ENCODE measurements around the gene DOCK9.

DOCK9 gene

GRCh38 chr13:98963917-98964316 is 13.9 kb downstream of the DOCK9 start:
- H3K4me1 ChIP-seq, result peaks cover 6% of the 10 kb centered on the region; the same call in 1 of the 2 replicates
- no peak for TF ChIP-seq Cebpa-rat (IDR thresholded peaks at IDR 0.05)

GRCh38 chr13:98962901-98963590 is 14.8 kb downstream of the DOCK9 start:
- TF ChIP-seq Cebpa-rat (IDR thresholded peaks at IDR 0.05), result no peak
- Histone ChIP-seq H3K9ac (no peak overlapping the region), H3K4me1 (peaks cover 6% of the 10 kb centered on the region; the same call in 1 of the 2 replicates), H3K9me3 (no peaks in the 10 kb centered on the region), H4K20me1 (no peaks in the 10 kb centered on the region), H3K4me3 (no peak overlapping the region), H3K4me2 (no peak overlapping the region), H3K27ac (no peak overlapping the region), H3K36me3 (no peaks in the 10 kb centered on the region), H3K27me3 (no peaks in the 10 kb centered on the region)

More at GRCh38 chr13:98963917-98964316, 13.9 kb downstream of the DOCK9 start:
- Histone ChIP-seq H3K27ac (no peak overlapping the region), H3K4me3 (no peak overlapping the region), H4K20me1 (no peaks in the 10 kb centered on the region), H3K36me3 (no peaks in the 10 kb centered on the region), H3K9ac (no peak overlapping the region), H3K27me3 (no peaks in the 10 kb centered on the region), H3K9me3 (no peaks in the 10 kb centered on the region), H3K4me2 (no peak overlapping the region)

- Histone ChIP-seq H3K4me1 (peaks cover 6% of the 10 kb centered on the region; the same call in 1 of the 2 replicates), H3K9me3 (no peaks in the 10 kb centered on the region), H3K4me3 (no peak overlapping the region), H3K9ac (no peak overlapping the region), H3K4me2 (no peak overlapping the region), H3K27ac (no peak overlapping the region), H4K20me1 (no peaks in the 10 kb centered on the region), H3K36me3 (no peaks in the 10 kb centered on the region), H3K27me3 (no peaks in the 10 kb centered on the region)
- TF ChIP-seq Cebpa-rat (IDR thresholded peaks at IDR 0.05), result no peak
These were observed 16.3 kb downstream of the DOCK9 start for GRCh38 chr13:98961503-98962105.

GRCh38 chr13:98960606-98961502 is 17.0 kb downstream of the DOCK9 start:
- no peaks in the 10 kb centered on the region for H3K27me3 ChIP-seq
- H3K36me3 ChIP-seq, result no peaks in the 10 kb centered on the region
- H3K4me3 ChIP-seq, result no peak overlapping the region
- H3K9ac ChIP-seq, result no peak overlapping the region
- H3K4me2 ChIP-seq, result no peak overlapping the region
- H3K27ac ChIP-seq, result no peak overlapping the region
- TF ChIP-seq Cebpa-rat (IDR thresholded peaks at IDR 0.05), result no peak
- H3K9me3 ChIP-seq, result no peaks in the 10 kb centered on the region
- H3K4me1 ChIP-seq, result peaks cover 6% of the 10 kb centered on the region; the same call in 1 of the 2 replicates
- no peaks in the 10 kb centered on the region for H4K20me1 ChIP-seq

GRCh38 chr13:98959786-98960605 is 17.9 kb downstream of the DOCK9 start:
- no peaks in the 10 kb centered on the region for H3K36me3 ChIP-seq
- no peak overlapping the region for H3K9ac ChIP-seq
- no peak overlapping the region for H3K27ac ChIP-seq
- no peak overlapping the region for H3K4me2 ChIP-seq
- H3K4me3 ChIP-seq, result no peak overlapping the region
- H3K4me1 ChIP-seq, result peaks cover 6% of the 10 kb centered on the region; the same call in 1 of the 2 replicates
- no peaks in the 10 kb centered on the region for H4K20me1 ChIP-seq
- TF ChIP-seq Cebpa-rat (IDR thresholded peaks at IDR 0.05), result no peak
- H3K27me3 ChIP-seq, result no peaks in the 10 kb centered on the region
- no peaks in the 10 kb centered on the region for H3K9me3 ChIP-seq

GRCh38 chr13:98959291-98959690 is 18.6 kb downstream of the DOCK9 start:
- no peaks in the 10 kb centered on the region for H4K20me1 ChIP-seq
- no peak overlapping the region for H3K27ac ChIP-seq
- no peaks in the 10 kb centered on the region for H3K9me3 ChIP-seq
- H3K36me3 ChIP-seq, result no peaks in the 10 kb centered on the region
- no peak for TF ChIP-seq Cebpa-rat (IDR thresholded peaks at IDR 0.05)
- no peak overlapping the region for H3K4me3 ChIP-seq
- no peak overlapping the region for H3K9ac ChIP-seq
- H3K4me1 ChIP-seq, result peaks cover 6% of the 10 kb centered on the region; the same call in 1 of the 2 replicates
- no peak overlapping the region for H3K4me2 ChIP-seq
- no peaks in the 10 kb centered on the region for H3K27me3 ChIP-seq

GRCh38 chr13:98958443-98958794 is 19.4 kb downstream of the DOCK9 start:
- Histone ChIP-seq H3K36me3 (no peaks in the 10 kb centered on the region), H3K9me3 (no peaks in the 10 kb centered on the region), H3K4me1 (peaks cover 6% of the 10 kb centered on the region; the same call in 1 of the 2 replicates), H3K9ac (no peak overlapping the region), H3K4me3 (no peak overlapping the region), H4K20me1 (no peaks in the 10 kb centered on the region), H3K27me3 (no peaks in the 10 kb centered on the region), H3K27ac (no peak overlapping the region), H3K4me2 (no peak overlapping the region)
- no peak for TF ChIP-seq Cebpa-rat (IDR thresholded peaks at IDR 0.05)

- Histone ChIP-seq H3K4me2 (no peak overlapping the region), H3K27me3 (no peaks in the 10 kb centered on the region), H3K27ac (no peak overlapping the region), H3K4me3 (no peak overlapping the region), H4K20me1 (no peaks in the 10 kb centered on the region), H3K9ac (no peak overlapping the region), H3K9me3 (no peaks in the 10 kb centered on the region), H3K4me1 (peaks cover 6% of the 10 kb centered on the region; the same call in 1 of the 2 replicates), H3K36me3 (no peaks in the 10 kb centered on the region)
- no peak for TF ChIP-seq Cebpa-rat (IDR thresholded peaks at IDR 0.05)
These were observed 20.0 kb downstream of the DOCK9 start for GRCh38 chr13:98957731-98958442.

- no peaks in the 10 kb centered on the region for H3K4me1 ChIP-seq
- H3K4me2 ChIP-seq, result no peak overlapping the region
- no peaks in the 10 kb centered on the region for H3K36me3 ChIP-seq
- no peaks in the 10 kb centered on the region for H3K9me3 ChIP-seq
- no peak overlapping the region for H3K4me3 ChIP-seq
- no peak overlapping the region for H3K27ac ChIP-seq
- H4K20me1 ChIP-seq, result no peaks in the 10 kb centered on the region
- H3K27me3 ChIP-seq, result no peaks in the 10 kb centered on the region
- no peak overlapping the region for H3K9ac ChIP-seq
- no peak for TF ChIP-seq Cebpa-rat (IDR thresholded peaks at IDR 0.05)
These were observed 22.5 kb downstream of the DOCK9 start for GRCh38 chr13:98955336-98955735.

Data from BLaER1 (cell line).